HG03565 (cell line): ENCODE measurements around the gene IL24.

Experiments used
- ATAC-seq: cut with Tn5 transposase; IDR thresholded peaks from one replicate; pipeline ENCODE4 v1.9.1; 2021; ENCODE audit warnings: mild to moderate bottlenecking, moderate library complexity; ENCODE audit not compliant: unreplicated experiment

The IL24 gene

GRCh38 chr1:206878456-206878855 lies 18.8 kb upstream of the IL24 start:
- no peak for ATAC-seq

DNA sequence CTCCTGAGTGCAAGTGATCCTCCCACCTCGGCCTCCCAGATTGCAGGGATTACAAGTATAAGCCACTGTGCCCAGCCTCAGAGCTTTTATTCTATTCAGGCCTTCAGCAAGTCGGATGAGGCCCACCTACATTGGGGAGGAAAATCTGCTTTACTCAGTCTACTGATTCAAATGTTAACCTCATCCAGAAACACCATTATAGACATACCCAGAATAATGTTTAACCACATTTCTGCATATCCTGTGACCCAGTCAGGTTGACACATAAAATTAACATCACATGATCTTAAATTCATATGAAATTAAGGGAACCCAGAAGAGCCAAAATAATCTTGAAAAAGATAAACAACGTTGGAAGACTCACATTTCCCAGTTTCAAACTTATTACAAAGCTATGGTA lies 16.9 kb upstream of the IL24 start:
- ATAC-seq, result no peak

- no peak for ATAC-seq
These were observed 14.7 kb upstream of the IL24 start for GRCh38 chr1:206882555-206882954.

GRCh38 chr1:206883160-206883559 lies 14.1 kb upstream of the IL24 start:
- ATAC-seq, result no peak

DNA sequence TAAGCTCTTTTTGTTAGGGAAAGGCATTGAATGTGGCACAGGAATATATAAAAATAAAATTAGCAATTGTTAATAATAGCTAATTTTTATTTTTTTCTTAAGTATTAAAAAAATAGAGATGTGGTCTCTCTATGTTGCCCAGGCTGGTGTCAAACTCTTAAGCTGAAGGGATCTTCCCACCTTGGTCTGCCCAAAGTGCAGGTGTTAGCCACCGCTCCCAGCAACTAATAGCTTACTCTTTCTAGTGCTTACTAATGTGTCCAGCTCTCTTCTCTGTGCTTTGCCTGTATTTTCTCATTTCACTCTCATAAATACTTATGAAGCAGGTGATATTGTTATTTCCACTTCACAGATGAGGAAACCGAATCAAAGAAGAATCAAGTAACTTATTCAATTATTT lies 13.4 kb upstream of the IL24 start:
- ATAC-seq, result no peak

GRCh38 chr1:206885341-206886060 lies 11.7 kb upstream of the IL24 start:
- no peak for ATAC-seq

DNA sequence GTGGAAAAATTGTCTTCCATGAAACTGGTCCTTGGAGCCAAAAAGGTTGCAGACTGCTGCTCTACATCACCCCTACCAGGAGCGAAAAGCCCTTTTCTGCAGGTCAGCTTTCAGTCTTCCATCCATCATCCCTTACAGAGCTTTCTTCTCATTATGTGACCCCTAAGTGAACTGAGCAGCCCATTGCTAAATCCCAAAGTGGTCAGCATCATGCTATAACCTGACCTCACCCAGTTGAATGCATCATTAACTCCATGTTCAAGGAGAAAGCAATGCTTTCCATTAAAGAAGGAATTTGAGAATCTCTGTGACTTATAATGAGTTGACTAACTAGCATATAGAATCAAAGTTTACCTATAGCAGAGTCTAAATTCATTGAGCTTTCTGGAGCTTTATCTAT lies 10.4 kb upstream of the IL24 start:
- no peak for ATAC-seq

GRCh38 chr1:206887701-206888100 lies 9.5 kb upstream of the IL24 start:
- ATAC-seq, result no peak

- no peak for ATAC-seq
These were observed 6.8 kb upstream of the IL24 start for GRCh38 chr1:206890125-206891060.

DNA sequence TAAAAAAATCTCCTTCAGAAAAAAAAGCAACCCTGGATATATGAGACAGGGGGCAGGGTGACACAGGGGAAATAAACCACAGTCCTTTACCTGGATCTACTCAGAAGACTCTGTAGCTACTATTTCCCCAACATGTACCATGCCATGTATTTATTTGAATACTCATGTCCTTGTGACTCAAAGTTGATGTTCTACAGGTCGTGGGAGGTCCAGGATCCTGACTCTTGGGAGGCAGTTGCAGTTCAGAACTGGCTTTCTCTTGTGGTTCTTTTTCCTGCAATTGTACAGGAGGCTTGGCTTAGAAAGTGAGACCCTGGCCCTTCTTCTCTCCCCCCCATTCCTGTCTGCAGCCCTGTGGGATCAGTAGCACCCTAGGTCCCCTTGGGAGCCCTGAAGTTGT lies 5.8 kb upstream of the IL24 start:
- ATAC-seq, result no peak

GRCh38 chr1:206892351-206892984 lies 4.8 kb upstream of the IL24 start:
- no peak for ATAC-seq

DNA sequence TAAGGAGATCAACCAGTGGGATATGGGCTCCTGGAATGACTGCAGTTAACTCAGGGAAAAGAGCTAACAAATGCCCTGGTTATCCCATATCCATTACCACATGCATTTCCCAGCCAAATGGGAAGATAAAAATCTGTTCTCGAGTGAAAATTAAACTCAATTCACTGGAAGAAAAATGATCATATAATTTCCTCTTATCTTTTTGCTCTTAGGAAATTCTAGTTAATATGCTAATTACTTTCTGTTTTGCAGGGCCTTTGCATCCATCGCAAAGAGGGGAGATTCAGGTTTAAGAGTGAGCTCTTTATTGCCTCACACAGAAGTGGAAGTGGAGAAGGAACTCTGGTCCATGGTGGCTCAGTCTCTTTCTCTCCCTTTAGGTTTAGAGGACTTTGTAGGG lies 3.9 kb upstream of the IL24 start:
- no peak for ATAC-seq

DNA sequence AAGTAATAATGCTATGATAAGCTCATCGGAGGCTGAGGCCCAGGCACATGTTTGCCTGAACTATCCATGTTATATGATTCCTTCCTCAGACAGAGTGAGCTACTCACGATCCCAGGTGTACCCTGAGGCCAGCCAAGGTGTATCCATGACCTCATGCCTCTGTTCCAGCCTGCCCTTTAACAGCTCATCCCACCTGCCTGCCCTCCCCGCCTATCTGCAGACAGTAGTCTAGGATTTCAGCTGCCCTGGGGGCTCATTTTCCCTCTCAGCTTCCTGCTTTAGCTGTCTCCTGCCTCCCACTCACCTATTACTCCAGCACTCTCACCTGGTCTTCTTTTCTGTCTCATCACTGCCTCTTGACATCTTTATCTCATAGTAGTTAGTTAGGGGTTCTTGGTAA lies 1.9 kb upstream of the IL24 start:
- no peak for ATAC-seq

DNA sequence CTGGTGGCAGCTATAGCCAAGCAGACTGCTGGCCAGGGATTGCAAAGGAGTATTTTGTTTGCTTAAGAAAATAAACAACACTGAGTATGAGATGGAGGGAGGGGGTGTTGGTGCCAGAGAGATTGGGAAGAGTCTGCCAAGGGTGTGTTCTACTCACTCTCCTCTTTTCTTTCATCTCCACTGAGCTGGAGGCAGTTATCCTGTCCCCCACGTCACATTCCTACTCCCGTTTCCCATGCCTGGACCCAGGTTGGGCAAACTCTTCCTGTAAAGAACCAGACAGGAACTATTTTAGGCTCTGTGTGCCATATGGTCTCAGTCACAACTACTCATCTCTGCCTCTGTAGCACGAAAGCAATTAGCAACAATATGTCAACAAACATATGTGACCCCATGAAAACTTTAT lies 1.4 kb upstream of the IL24 start:
- no peak for ATAC-seq

GRCh38 chr1:206896261-206896660 lies 982 bp upstream of the IL24 start:
- ATAC-seq, result no peak

DNA sequence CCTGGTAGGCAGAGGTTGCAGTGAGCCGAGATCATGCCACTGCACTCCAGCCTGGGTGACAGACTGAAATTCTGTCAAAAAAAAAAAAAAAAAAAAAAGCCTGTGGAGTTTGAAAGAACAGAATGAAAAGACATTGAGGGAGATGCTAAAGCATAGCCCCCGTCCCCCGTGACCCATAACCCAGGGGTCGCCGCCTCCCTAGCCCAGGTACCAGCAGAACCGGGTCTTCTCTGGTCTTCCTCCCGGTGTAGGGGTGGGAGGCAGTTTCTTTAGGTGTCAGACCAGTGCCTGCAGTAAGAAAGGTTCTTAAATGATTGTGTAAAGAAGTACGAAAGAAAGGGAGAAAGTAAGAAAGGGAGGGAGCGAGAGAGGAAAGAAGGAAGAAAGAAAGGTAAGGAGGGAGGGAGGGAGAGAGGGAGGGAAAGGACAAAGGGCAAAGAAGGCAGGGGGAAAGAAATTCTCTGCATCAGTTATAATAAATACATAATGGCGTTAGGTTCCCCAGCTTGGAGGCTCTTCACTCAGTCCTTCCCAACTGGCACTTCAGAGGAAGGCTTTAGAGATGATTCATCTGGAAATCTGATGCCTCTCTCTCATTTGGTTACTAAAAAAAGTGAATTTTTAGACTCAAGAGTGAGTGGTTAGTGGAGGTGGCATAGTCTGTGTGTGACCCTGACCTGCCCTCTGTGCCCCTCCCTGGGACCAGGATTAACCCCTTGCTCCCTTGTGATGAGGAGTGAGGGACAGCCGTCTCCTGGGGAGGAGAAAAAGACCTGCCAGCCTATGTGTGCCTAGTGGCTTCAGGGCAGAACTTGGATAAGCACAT lies 1.1 kb downstream of the IL24 start:
- no peak for ATAC-seq

DNA sequence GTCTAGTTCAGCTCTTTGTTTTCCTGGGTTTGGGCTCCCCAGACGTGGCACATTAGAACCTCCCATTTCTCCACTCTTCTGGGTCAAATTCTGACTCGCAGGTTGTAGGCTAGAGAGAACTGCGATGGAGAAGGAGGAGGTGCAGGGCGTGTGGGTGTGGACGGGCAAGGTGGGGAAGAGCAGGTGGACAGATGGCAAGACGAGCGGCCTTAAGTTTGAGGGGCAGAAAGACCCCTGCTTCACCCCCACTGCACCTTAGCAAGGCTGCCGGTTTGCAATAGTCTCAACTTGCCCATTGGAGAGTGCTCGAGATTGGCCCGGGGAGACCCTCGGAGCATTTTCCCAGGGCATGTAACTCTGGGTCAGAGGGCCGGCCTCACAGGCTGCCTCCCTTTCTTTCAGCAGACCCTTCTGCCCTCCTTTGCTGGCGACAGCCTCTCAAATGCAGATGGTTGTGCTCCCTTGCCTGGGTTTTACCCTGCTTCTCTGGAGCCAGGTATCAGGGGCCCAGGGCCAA lies 1.7 kb downstream of the IL24 start:
- no peak for ATAC-seq

- no peak for ATAC-seq
These were observed 2.5 kb downstream of the IL24 start for GRCh38 chr1:206899717-206900116.

- no peak for ATAC-seq
These were observed 2.9 kb downstream of the IL24 start for GRCh38 chr1:206900149-206900548.

DNA sequence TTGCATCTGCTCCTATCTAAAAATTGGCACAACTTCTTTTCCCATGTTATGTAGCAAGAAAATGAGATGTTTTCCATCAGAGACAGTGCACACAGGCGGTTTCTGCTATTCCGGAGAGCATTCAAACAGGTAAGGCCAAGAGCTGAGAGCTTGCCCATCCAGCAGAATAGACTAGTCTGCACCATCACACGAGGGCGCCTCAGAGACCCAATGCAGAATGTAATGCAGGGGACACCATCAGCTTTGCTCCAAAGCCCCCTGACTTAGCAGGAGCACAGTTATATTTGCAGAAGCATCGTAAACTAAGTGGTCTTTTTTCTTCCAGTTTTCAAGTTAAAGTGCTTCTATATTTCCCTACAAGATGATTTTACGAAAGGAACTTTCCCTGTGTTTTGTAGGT lies 4.7 kb downstream of the IL24 start:
- ATAC-seq, result no peak

DNA sequence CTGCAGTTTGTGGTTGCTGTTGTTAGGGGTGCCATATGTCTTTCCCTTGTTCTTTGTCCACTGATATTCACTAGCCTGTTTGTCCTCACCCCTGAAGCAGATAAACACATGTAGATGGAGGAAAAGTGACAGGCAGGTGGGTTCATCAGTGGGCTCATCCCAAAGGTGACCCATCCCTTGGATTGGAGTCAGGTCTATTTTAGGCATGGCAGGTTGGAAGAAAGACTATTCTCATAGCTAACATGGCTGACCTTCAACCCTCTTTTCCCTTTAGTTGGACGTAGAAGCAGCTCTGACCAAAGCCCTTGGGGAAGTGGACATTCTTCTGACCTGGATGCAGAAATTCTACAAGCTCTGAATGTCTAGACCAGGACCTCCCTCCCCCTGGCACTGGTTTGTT lies 5.5 kb downstream of the IL24 start:
- no peak for ATAC-seq
